ENCODE results near the gene PCNX3.
"Not testable (repeated sequence)": the region's sequence is repeated elsewhere in the genome, so short reads cannot be mapped to it uniquely, and the experiment has no call there.

Gene PCNX3

GRCh38 chr11:65654375-65655349 lies 39.1 kb downstream of the PCNX3 start:
- DNase-seq (ENCODE audit: low spot score) = no peak

GRCh38 chr11:65655570-65656332 lies 40.2 kb downstream of the PCNX3 start:
- DNase-seq (ENCODE audit: low spot score) = no peak

- no peak for DNase-seq (ENCODE audit: low spot score)
These were observed 41.9 kb downstream of the PCNX3 start for GRCh38 chr11:65657426-65657825.

GRCh38 chr11:65658174-65659021 lies 42.8 kb downstream of the PCNX3 start:
- no peak for DNase-seq (ENCODE audit: low spot score)

- DNase-seq (ENCODE audit: low spot score) = no peak
These were observed 44.5 kb downstream of the PCNX3 start for GRCh38 chr11:65660038-65660437.

- DNase-seq (ENCODE audit: low spot score) = not testable (repeated sequence)
These were observed 45.3 kb downstream of the PCNX3 start for GRCh38 chr11:65660908-65661307.

- no peak for DNase-seq (ENCODE audit: low spot score)
These were observed 46.1 kb downstream of the PCNX3 start for GRCh38 chr11:65661599-65662246.

- no peak for DNase-seq (ENCODE audit: low spot score)
These were observed 46.7 kb downstream of the PCNX3 start for GRCh38 chr11:65662247-65662798.

GRCh38 chr11:65662799-65663638 lies 47.4 kb downstream of the PCNX3 start, which contains the start of gene RELA:
TSS of gene RELA (minus strand) at chr11:65662916. CDS start at chr11:65662832, 84 bp downstream.
- DNase-seq (ENCODE audit: low spot score) = peak; percentile 97

- peak; percentile 79 for DNase-seq (ENCODE audit: low spot score)
These were observed 48.1 kb downstream of the PCNX3 start for GRCh38 chr11:65663639-65664200.

GRCh38 chr11:65672180-65672860 lies 56.7 kb downstream of the PCNX3 start:
- DNase-seq (ENCODE audit: low spot score) = no peak

GRCh38 chr11:65672982-65673381 lies 57.4 kb downstream of the PCNX3 start:
- no peak for DNase-seq (ENCODE audit: low spot score)

- no peak for DNase-seq (ENCODE audit: low spot score)
These were observed 64.7 kb downstream of the PCNX3 start for GRCh38 chr11:65680192-65680743.

GRCh38 chr11:65683480-65683879 lies 67.9 kb downstream of the PCNX3 start:
- DNase-seq (ENCODE audit: low spot score) = not testable (repeated sequence)

- DNase-seq (ENCODE audit: low spot score) = no peak
These were observed 70.4 kb downstream of the PCNX3 start for GRCh38 chr11:65685981-65686380.

All from GM03348 (cell line).